ENCODE results near the gene DEGS1.
A peak's percentile ranks its signal among the peaks of the same experiment; 100 is the strongest.
"Not testable (repeated sequence)": the region's sequence is repeated elsewhere in the genome, so short reads cannot be mapped to it uniquely, and the experiment has no call there.

Gene DEGS1

GRCh38 chr1:224181453-224181810 is 1.6 kb upstream of the DEGS1 start:
- no peak for DNase-seq

GRCh38 chr1:224182057-224182865 is 779 bp upstream of the DEGS1 start:
- peak; percentile 45 for DNase-seq

- peak; percentile 58 for DNase-seq
These were observed 712 bp downstream of the DEGS1 start for GRCh38 chr1:224183591-224184312.

GRCh38 chr1:224185208-224185607 is 2.2 kb downstream of the DEGS1 start:
- DNase-seq = no peak

- no peak for DNase-seq
These were observed 5.2 kb downstream of the DEGS1 start for GRCh38 chr1:224188286-224188685.

GRCh38 chr1:224189561-224189960 is 6.5 kb downstream of the DEGS1 start:
- no peak for DNase-seq

GRCh38 chr1:224192082-224192788 is 9.2 kb downstream of the DEGS1 start:
- no peak for DNase-seq

GRCh38 chr1:224193319-224193966 is 10.4 kb downstream of the DEGS1 start:
- no peak for DNase-seq

- DNase-seq = no peak
These were observed 14.0 kb downstream of the DEGS1 start for GRCh38 chr1:224196813-224197600.

GRCh38 chr1:224198572-224198971 is 15.5 kb downstream of the DEGS1 start:
- DNase-seq = no peak

- no peak for DNase-seq
These were observed 16.6 kb downstream of the DEGS1 start for GRCh38 chr1:224199679-224200078.

- DNase-seq = no peak
These were observed 18.3 kb downstream of the DEGS1 start for GRCh38 chr1:224201383-224201782.

- no peak for DNase-seq
These were observed 18.8 kb downstream of the DEGS1 start for GRCh38 chr1:224201853-224202252.

GRCh38 chr1:224203243-224204016 is 20.4 kb downstream of the DEGS1 start:
- DNase-seq = no peak

GRCh38 chr1:224205438-224205840 is 22.4 kb downstream of the DEGS1 start:
- peak; percentile 47 for DNase-seq

GRCh38 chr1:224205931-224206538 is 23.0 kb downstream of the DEGS1 start:
- DNase-seq = not testable (repeated sequence)

GRCh38 chr1:224211206-224211962 is 28.3 kb downstream of the DEGS1 start:
- DNase-seq = no peak

GRCh38 chr1:224212618-224213061 is 29.6 kb downstream of the DEGS1 start:
- DNase-seq = no peak

- DNase-seq = no peak
These were observed 30.5 kb downstream of the DEGS1 start for GRCh38 chr1:224213438-224214119.

- no peak for DNase-seq
These were observed 33.3 kb downstream of the DEGS1 start for GRCh38 chr1:224216382-224216781.

Data from stimulated activated CD4-positive, alpha-beta T cell treated with anti-CD3 and anti-CD28 coated beads, Interleukin-4, amount 100 ng/mL, for 24 hours (primary cell).